GM21576 (cell line): ENCODE results near the gene ZNF366.

Source experiments
- ATAC-seq: cut with Tn5 transposase; IDR thresholded peaks from one replicate; pipeline ENCODE4 v1.9.1; 2021; ENCODE audit warnings: mild to moderate bottlenecking, moderate library complexity; ENCODE audit not compliant: unreplicated experiment

ZNF366 gene

DNA sequence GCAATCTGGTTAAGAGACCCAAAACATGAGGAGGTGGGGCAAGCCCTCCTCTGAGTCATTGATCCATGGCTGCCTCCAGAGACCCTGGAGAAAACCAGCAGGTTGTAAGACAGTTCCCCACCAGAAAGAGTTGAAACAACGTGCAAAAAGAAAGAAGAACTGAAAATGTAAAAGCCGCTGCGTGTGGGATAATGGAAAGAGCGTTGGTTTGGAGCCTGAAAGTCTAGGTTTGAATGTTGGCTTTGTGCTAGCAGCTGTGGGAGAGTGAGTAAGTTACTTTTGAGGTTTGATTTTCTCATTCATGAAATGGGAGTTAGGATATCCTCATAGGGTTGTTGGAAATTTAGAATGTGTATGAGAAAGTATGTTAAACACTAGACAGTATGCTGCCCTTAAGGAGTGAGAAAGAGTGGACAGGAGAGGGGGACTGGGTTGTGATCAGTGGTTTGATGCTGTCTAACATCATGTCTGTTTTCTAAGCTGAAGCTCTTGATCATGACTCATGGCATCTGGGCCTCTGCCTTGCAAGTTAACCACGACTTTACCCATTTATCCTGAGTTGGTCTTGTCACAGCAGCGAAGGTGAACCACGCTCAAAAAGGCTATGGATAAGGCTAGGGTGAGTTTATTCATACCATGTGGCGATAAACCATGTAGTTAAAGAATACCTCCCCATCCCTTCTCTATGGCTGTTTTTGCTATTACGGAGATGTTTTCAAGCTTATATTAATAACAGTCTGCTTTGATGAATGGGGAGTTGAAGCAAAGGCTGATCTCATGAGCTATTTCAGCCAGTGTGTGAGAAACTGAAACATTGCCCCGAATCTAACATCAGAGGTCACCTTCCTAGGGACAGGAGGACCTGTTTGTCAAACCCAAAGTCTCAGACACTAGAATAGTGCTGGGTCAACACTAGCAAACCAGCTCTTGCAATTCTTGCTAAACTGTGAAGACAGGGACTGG lies 41.3 kb downstream of the ZNF366 start:
- peak; percentile 72 for ATAC-seq

DNA sequence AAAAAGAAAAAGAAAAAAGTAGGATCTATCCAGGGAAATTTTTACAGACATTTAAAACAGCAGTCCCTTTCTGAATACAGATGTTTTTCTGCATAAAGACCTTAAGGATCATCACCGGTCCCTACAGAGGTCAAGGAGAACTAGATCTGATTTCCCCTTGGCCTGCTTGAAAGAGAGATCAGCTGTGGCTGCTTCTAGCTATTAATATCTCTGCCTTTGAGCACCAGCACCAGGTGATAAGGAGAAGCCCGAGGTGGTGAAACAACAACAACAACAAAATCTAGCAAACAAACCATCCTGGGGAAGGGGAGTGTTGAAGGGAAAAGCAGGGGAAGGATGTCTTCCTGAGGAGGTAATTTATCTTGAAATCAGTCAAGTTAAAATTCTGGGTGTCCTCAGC lies 42.1 kb downstream of the ZNF366 start:
- peak; percentile 33 for ATAC-seq

- ATAC-seq = no peak
Observed at GRCh38 chr5:72464071-72464470, 43.1 kb downstream of the ZNF366 start.

- ATAC-seq = no peak
Observed at GRCh38 chr5:72463449-72464052, 43.7 kb downstream of the ZNF366 start.

DNA sequence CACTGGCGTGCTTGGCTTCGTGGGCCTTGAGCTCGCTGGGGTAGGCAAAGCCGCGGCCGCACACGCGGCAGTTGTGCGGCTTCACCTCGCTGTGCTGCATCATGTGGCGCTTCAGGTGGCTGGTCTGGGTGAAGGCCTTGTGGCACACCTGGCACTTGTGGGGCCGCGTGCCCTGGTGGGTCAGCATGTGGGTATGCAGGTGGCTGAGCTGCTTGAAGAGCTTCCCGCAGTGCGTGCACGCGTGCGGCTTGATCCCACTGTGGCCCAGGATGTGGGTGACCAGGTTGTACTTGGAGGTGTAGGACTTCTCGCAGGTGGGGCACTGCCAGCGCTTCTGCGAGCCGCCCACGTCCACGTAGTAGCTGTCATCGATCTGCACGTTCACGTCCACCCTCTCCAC lies 46.8 kb downstream of the ZNF366 start:
- no peak for ATAC-seq

- no peak for ATAC-seq
Observed at GRCh38 chr5:72459913-72460312, 47.3 kb downstream of the ZNF366 start.

DNA sequence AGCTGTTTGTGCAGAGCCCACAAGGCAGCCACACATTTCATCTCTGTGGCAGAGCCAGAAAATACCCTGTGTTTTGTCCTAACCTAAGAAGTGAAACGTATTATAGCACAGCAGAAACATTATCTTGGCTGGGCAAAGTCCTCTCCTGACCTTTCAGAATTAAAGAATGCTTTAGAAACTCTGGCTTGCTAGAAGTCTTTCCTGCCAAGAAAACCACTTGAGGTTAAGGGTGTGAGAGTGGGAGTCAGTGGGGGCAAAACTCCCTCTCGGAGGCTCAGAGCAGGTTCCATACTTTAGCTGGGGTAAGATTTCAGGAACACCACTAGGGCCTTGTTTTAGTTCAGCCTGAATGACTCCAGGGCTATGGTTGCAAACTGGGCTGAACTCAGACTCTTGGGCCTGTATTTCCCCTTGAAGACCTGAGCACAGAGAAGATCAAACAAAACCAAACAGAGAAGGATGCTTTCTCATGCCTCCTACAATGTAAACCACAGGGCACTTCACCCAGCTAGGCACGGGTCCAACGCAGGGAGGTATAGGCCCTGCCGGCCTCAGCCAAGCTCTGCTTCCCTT lies 48.0 kb downstream of the ZNF366 start:
- ATAC-seq = no peak

DNA sequence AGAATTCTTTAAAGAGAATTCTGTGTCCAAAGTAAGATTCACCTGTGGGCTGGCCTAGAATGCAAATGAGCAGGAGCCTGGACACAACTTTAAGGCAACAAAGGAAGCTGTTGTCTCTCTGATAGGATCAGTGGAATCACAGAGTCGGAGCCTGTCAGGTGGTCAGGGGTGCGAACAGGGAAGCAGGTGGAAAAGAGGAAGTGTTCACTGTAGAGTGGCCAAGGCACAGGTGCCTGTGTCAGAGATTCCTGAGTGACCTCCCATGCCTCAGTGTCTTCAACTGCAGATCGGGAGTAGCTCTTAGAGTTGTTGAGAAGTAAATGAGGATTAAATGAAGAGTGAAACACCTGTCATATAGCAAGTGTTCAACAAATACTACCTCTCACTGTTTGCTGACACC lies 48.8 kb downstream of the ZNF366 start:
- no peak for ATAC-seq

DNA sequence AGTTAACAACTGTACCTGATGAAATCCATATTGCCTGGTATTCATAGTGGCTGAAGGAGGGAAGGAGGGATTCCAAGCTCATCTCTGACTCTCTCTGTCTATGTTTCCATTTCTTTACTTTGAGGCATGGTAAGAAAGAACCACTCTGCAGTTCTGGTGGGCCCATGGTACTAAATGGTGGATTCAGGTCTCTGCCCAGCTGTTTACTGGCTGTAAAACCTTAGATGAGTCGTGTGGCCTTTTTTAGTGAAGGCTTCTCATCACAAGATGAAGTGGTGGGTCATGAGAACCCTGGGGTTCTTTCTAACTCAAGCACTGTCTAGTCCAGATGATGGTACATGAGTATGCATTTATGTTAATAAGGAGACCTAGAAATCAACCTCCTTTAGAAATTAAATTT lies 49.7 kb downstream of the ZNF366 start:
- no peak for ATAC-seq

GRCh38 chr5:72456391-72457074 lies 50.7 kb downstream of the ZNF366 start:
- ATAC-seq = no peak

DNA sequence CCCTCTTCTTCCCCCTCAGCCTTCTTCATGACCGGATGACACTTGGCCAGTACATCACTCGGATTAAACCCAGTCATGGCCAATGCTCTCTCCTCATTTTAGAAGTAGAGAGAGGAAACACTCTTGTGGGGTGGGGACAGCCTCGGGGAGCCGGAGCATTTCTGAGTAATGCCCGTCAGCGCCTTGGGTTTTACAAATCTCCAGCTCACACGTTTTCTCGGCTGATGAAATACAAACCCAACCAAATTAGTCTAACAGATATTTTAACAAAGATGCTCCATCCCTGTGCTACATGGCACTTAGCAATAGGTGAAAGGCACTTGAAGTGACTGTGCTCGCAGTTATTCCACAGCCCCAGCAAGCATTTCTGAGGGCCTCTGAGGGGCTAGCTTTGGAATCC lies 51.7 kb downstream of the ZNF366 start:
- no peak for ATAC-seq

DNA sequence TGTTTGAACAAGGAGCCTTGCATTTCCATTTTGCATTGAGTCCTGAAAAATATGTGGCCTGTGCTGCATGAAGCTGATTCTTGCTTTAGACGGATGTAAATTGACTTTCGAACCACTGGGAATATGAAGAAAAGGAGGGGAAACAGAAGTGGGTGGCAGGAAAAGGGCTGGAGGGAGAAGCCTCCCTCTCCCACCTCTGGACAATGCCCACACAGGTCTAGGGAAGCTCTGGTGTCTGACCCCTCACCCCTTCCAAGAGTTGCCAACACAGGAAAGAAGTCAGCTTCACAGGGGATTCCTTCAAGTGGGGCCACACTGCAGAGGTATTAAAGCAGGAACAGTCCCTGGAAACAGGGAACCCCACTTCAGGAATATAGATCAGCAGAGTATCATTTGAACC lies 52.2 kb downstream of the ZNF366 start:
- ATAC-seq = no peak

- ATAC-seq = no peak
Observed at GRCh38 chr5:72453246-72453775, 53.9 kb downstream of the ZNF366 start.

DNA sequence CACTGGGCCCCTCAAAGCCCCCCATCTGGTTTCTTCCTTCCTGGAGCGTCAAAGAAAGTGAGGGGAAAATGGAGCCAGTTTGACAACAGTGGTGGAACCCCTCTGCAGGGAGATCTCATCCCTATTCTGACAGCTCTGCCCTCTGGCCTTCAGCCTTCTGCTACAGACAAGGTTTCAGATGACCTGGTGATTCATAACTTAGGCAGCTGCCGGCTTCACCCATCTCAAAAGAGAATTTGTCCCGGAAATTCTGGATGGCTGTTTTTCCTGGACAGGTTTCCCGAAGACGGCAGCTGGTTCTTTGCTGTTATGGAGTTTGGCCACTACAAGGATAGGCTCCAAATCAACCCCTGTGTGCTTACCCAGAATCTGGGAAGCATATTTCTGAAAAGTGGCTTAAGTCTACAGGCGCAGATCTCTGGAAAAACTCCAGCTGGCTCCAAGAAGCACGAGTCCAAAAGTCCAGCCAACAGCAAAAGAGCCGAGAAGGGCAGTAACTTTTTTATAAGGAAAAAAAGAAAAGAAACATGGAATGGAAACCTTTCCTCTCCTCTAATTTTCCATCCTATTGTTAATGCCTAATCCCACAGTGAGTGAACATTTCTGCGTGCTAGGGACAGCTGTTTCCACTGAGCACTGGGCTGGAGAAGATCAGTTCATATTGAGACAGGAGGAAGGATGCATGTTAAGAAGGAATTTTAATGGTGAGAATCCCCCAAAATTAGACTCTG lies 54.5 kb downstream of the ZNF366 start:
- ATAC-seq = no peak

GRCh38 chr5:72451741-72452505 lies 55.3 kb downstream of the ZNF366 start:
- ATAC-seq = peak; percentile 91

DNA sequence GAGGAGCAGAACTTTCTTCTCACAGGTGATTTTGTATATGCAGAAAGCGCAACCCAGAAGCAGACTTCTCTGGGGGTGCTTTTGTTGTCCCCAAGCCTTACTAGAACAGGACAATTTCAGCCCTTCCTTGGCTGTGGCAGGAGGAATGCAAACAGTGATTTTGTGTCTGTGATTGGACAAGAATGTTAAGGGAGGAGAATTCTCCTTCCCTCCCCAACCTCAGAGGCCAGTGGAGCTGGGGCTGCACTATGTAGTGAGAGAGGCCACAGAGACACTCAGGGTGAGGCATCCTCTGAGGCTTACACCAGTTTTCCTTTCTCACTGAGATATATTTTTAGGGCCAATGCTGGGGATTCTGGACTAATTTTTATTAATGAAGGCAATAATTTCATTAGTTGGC lies 58.8 kb downstream of the ZNF366 start:
- no peak for ATAC-seq

GRCh38 chr5:72447751-72448150 lies 59.5 kb downstream of the ZNF366 start:
- no peak for ATAC-seq

GRCh38 chr5:72445969-72446368 lies 61.2 kb downstream of the ZNF366 start:
- ATAC-seq = no peak

DNA sequence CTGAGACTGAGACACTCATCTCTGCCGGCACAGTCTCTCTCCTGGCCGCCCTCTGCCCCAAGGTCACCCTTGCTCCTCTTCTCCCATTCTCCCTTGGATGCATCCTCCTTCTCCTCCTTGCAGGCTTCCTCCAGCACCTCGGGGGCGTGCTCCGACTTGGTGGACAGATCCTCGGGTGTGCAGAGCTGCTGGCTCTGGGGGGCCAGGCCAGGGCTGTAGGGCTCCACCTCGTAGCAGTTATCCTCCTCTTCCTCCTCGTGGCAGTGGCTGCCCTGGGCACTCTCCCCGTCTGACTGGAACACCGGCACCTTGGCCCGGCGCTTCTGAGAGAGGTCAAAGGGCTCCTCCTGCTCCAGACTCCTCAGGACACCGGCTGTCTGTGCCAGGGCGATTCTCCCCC lies 63.3 kb downstream of the ZNF366 start:
- ATAC-seq = no peak
